ENCODE results near the gene SLC25A23.
"Not testable (repeated sequence)": the region's sequence is repeated elsewhere in the genome, so short reads cannot be mapped to it uniquely, and the experiment has no call there.

SLC25A23 gene

DNA sequence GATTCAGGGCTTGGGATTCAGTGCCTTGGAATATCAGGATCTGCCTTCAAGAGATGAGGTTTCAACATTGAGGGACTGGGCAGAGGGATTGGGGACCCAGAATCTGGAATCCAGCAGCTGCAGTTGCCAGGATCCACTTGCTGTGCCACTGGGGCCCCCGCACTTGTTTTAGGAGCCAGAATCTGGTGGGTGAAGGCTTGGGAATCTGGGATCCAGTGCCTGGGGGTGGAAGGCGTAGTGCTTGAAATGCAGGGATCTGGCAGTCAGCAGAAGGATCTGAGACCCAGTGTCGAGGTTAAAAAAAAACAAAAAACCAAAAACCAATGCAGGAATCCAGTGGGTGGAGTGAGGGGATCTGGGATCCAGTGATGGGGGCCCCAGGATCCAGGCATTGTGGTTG lies 18.7 kb downstream of the SLC25A23 start:
- Histone ChIP-seq H3K9me3 (ENCODE audit: control insufficient read depth, low read length) (no peaks in the 10 kb centered on the region), H3K4me1 (ENCODE audit: control insufficient read depth, insufficient read depth, low read length, poor library complexity, severe bottlenecking) (no peaks in the 10 kb centered on the region), H3K4me3 (ENCODE audit: insufficient read depth, low read depth, low read length, poor library complexity, severe bottlenecking) (no peak overlapping the region), H3K27me3 (replicated peaks; ENCODE audit: control insufficient read depth, insufficient read depth, low read length, poor library complexity, severe bottlenecking) (no peaks in the 10 kb centered on the region), H3K36me3 (ENCODE audit: control insufficient read depth, insufficient read depth, low read length) (no peaks in the 10 kb centered on the region), H3K27ac (ENCODE audit: insufficient read depth, low read length, poor library complexity, severe bottlenecking) (no peak overlapping the region)
- DNase-seq: no peak

DNA sequence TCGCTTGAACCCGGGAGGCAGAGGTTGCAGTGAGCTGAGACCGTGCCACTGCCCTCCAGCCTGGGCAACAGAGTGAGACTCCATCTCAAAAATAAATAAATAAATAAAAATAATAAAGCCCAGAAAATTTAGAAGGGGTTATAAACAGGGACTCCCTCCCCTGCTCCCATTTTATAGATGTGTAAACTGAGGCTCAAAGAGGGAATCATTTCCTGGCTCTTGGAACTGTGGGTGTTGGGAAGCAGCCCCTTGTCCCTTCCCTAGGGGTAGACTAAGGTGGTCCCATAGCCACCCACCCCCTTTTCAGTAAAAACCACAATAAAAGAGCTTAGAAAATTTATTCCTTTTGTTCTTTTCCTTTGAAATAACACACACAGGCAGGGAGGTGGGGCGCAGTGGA lies 19.8 kb downstream of the SLC25A23 start:
- Histone ChIP-seq H3K9me3 (ENCODE audit: control insufficient read depth, low read length) (no peaks in the 10 kb centered on the region), H3K36me3 (ENCODE audit: control insufficient read depth, insufficient read depth, low read length) (no peaks in the 10 kb centered on the region), H3K27ac (ENCODE audit: insufficient read depth, low read length, poor library complexity, severe bottlenecking) (no peak overlapping the region), H3K27me3 (replicated peaks; ENCODE audit: control insufficient read depth, insufficient read depth, low read length, poor library complexity, severe bottlenecking) (no peaks in the 10 kb centered on the region), H3K4me3 (ENCODE audit: insufficient read depth, low read depth, low read length, poor library complexity, severe bottlenecking) (no peak overlapping the region), H3K4me1 (ENCODE audit: control insufficient read depth, insufficient read depth, low read length, poor library complexity, severe bottlenecking) (no peaks in the 10 kb centered on the region)
- DNase-seq: no peak

DNA sequence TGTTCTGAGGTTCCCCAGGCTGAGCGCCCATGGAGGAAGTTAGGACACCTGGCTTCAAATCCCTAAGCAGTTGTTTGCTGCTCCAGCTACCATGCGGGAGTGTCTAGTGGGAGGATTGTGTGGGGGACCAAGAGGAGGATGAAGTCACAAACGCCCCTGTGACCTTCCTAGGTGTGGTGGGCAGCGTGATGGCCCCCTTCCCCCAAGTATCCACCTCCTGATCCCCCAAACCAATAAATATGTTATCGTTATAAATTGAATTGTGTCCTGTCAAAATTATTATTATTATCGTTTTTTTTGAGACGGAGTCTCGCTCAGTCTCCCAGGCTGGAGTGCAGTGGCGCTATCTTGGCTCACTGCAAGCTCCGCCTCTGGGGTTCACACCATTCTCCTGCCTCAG lies 25.9 kb downstream of the SLC25A23 start, which contains the start of gene SLC25A41:
Gene SLC25A41, minus strand, starts transcription at position 101 of the 400 bp plus-strand sequence. Its CDS starts 70 bp downstream, at position 31.
- H3K9me3 ChIP-seq (ENCODE audit: control insufficient read depth, low read length): no peaks in the 10 kb centered on the region
- no peaks in the 10 kb centered on the region for H3K36me3 ChIP-seq (ENCODE audit: control insufficient read depth, insufficient read depth, low read length)
- H3K4me3 ChIP-seq (ENCODE audit: insufficient read depth, low read depth, low read length, poor library complexity, severe bottlenecking): no peak within 1 kb of the TSS
- no peak within 1 kb of the TSS for H3K27ac ChIP-seq (ENCODE audit: insufficient read depth, low read length, poor library complexity, severe bottlenecking)
- no peak for DNase-seq
- no peaks in the 10 kb centered on the region for H3K4me1 ChIP-seq (ENCODE audit: control insufficient read depth, insufficient read depth, low read length, poor library complexity, severe bottlenecking)
- no peaks in the 10 kb centered on the region for H3K27me3 ChIP-seq (replicated peaks; ENCODE audit: control insufficient read depth, insufficient read depth, low read length, poor library complexity, severe bottlenecking)

DNA sequence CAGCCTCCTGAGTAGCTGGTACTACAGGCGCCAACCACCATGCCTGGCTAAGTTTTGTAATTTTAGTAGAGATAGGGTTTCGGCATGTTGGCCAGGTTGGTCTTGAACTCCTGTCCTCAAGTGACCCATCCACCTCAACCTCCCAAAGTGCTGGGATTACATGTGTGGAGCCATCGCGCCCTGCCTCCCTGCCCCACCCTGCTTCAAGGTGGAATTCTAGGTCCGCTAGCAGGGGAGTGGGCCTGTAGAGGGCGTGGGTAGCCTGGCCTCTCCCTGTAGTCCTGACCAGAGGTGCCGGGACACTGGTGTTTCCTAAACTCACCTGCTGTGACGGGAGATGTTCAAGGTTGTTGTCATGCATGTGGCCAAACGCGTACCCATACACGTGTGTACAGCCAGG lies 26.4 kb downstream of the SLC25A23 start:
- DNase-seq: no peak
- Histone ChIP-seq H3K36me3 (ENCODE audit: control insufficient read depth, insufficient read depth, low read length) (no peaks in the 10 kb centered on the region), H3K27ac (ENCODE audit: insufficient read depth, low read length, poor library complexity, severe bottlenecking) (no peak overlapping the region), H3K9me3 (ENCODE audit: control insufficient read depth, low read length) (no peaks in the 10 kb centered on the region), H3K4me3 (ENCODE audit: insufficient read depth, low read depth, low read length, poor library complexity, severe bottlenecking) (no peak overlapping the region), H3K4me1 (ENCODE audit: control insufficient read depth, insufficient read depth, low read length, poor library complexity, severe bottlenecking) (no peaks in the 10 kb centered on the region), H3K27me3 (replicated peaks; ENCODE audit: control insufficient read depth, insufficient read depth, low read length, poor library complexity, severe bottlenecking) (no peaks in the 10 kb centered on the region)

DNA sequence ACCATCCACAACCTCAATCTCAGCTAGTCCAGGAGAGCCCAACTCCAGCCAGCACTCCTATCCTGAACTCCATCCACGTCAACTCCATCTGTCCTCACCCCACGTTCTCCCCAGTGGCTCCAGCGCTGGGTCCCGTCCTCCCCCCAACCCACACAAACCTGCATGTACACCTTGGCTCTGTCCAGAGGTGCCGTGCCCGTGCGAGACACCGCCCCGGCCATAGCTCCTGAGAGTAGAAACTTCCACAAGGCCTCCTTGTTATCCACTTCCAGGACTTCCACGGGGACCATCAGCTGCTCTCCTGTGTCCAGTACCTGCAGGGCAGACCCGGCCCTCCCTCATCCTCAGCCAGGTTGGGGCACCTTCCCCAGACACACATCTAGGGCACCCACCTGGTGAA lies 27.7 kb downstream of the SLC25A23 start:
- Histone ChIP-seq H3K4me1 (ENCODE audit: control insufficient read depth, insufficient read depth, low read length, poor library complexity, severe bottlenecking) (no peaks in the 10 kb centered on the region), H3K9me3 (ENCODE audit: control insufficient read depth, low read length) (no peaks in the 10 kb centered on the region), H3K4me3 (ENCODE audit: insufficient read depth, low read depth, low read length, poor library complexity, severe bottlenecking) (no peak overlapping the region), H3K27me3 (replicated peaks; ENCODE audit: control insufficient read depth, insufficient read depth, low read length, poor library complexity, severe bottlenecking) (no peaks in the 10 kb centered on the region), H3K36me3 (ENCODE audit: control insufficient read depth, insufficient read depth, low read length) (no peaks in the 10 kb centered on the region), H3K27ac (ENCODE audit: insufficient read depth, low read length, poor library complexity, severe bottlenecking) (no peak overlapping the region)
- no peak for DNase-seq

- Histone ChIP-seq H3K27me3 (replicated peaks; ENCODE audit: control insufficient read depth, insufficient read depth, low read length, poor library complexity, severe bottlenecking) (no peaks in the 10 kb centered on the region), H3K4me1 (ENCODE audit: control insufficient read depth, insufficient read depth, low read length, poor library complexity, severe bottlenecking) (no peaks in the 10 kb centered on the region), H3K36me3 (ENCODE audit: control insufficient read depth, insufficient read depth, low read length) (no peaks in the 10 kb centered on the region), H3K4me3 (ENCODE audit: insufficient read depth, low read depth, low read length, poor library complexity, severe bottlenecking) (no peak overlapping the region), H3K27ac (ENCODE audit: insufficient read depth, low read length, poor library complexity, severe bottlenecking) (no peak overlapping the region), H3K9me3 (ENCODE audit: control insufficient read depth, low read length) (no peaks in the 10 kb centered on the region)
- DNase-seq: no peak
Observed at GRCh38 chr19:6429419-6430221, 30.0 kb downstream of the SLC25A23 start.

- H3K27me3 ChIP-seq (replicated peaks; ENCODE audit: control insufficient read depth, insufficient read depth, low read length, poor library complexity, severe bottlenecking); H3K4me3 ChIP-seq (ENCODE audit: insufficient read depth, low read depth, low read length, poor library complexity, severe bottlenecking); H3K36me3 ChIP-seq (ENCODE audit: control insufficient read depth, insufficient read depth, low read length); H3K27ac ChIP-seq (ENCODE audit: insufficient read depth, low read length, poor library complexity, severe bottlenecking); DNase-seq; H3K9me3 ChIP-seq (ENCODE audit: control insufficient read depth, low read length); H3K4me1 ChIP-seq (ENCODE audit: control insufficient read depth, insufficient read depth, low read length, poor library complexity, severe bottlenecking): not testable (repeated sequence)
Observed at GRCh38 chr19:6428692-6429418, 30.7 kb downstream of the SLC25A23 start.

DNA sequence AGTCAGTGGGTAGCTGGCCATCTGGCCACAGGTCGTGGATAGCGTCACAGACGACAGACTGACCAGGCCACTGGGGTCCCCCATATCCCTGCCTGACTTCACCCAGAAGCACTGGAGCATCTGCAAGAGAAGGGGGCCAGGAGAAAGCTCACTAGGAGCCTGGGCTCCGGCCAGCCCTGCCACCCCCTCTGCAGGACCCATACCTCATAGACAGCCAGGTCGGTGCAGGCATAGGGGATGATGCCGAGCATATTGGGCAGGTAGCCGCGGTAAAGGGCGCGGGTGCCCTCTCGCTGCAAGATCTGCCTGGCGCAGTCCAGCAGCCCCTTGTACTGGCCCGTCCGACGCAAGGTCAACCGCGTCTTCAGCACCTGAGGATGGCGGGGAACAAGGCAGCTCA lies 32.5 kb downstream of the SLC25A23 start:
- Histone ChIP-seq H3K27ac (ENCODE audit: insufficient read depth, low read length, poor library complexity, severe bottlenecking) (no peak overlapping the region), H3K27me3 (replicated peaks; ENCODE audit: control insufficient read depth, insufficient read depth, low read length, poor library complexity, severe bottlenecking) (no peaks in the 10 kb centered on the region), H3K9me3 (ENCODE audit: control insufficient read depth, low read length) (no peaks in the 10 kb centered on the region), H3K36me3 (ENCODE audit: control insufficient read depth, insufficient read depth, low read length) (no peaks in the 10 kb centered on the region), H3K4me3 (ENCODE audit: insufficient read depth, low read depth, low read length, poor library complexity, severe bottlenecking) (no peak overlapping the region), H3K4me1 (ENCODE audit: control insufficient read depth, insufficient read depth, low read length, poor library complexity, severe bottlenecking) (peaks cover 17% of the 10 kb centered on the region)
- no peak for DNase-seq

GRCh38 chr19:6425732-6426620 lies 33.6 kb downstream of the SLC25A23 start:
- H3K36me3 ChIP-seq (ENCODE audit: control insufficient read depth, insufficient read depth, low read length): peaks cover 6% of the 10 kb centered on the region
- H3K27ac ChIP-seq (ENCODE audit: insufficient read depth, low read length, poor library complexity, severe bottlenecking): peak overlapping the region; percentile 65
- peaks cover 17% of the 10 kb centered on the region for H3K4me1 ChIP-seq (ENCODE audit: control insufficient read depth, insufficient read depth, low read length, poor library complexity, severe bottlenecking)
- no peak for DNase-seq
- no peaks in the 10 kb centered on the region for H3K9me3 ChIP-seq (ENCODE audit: control insufficient read depth, low read length)
- H3K4me3 ChIP-seq (ENCODE audit: insufficient read depth, low read depth, low read length, poor library complexity, severe bottlenecking): no peak overlapping the region
- H3K27me3 ChIP-seq (replicated peaks; ENCODE audit: control insufficient read depth, insufficient read depth, low read length, poor library complexity, severe bottlenecking): no peaks in the 10 kb centered on the region

Measured in effector memory CD4-positive, alpha-beta T cell (primary cell).